ENCODE measurements around the gene CDC20B. TPM values are rescaled to one million over a fixed set of nuclear protein-coding genes. Genes with fewer than 3 reads are reported as not detected.
A peak's percentile ranks its signal among the peaks of the same experiment; 100 is the strongest.

The CDC20B gene
- total RNA-seq, 1 donor from 2014 or later = not detected

- DNase-seq (ENCODE audit: low read depth) = no peak
- no peak overlapping the region for H3K4me3 ChIP-seq (ENCODE audit: low read depth, low read length)
- no peak for TF ChIP-seq CTCF (conservative IDR thresholded peaks at IDR 0.05; ENCODE audit: low read depth, low read length)
Observed at GRCh38 chr5:55162666-55163065, 10.3 kb downstream of the CDC20B start.

- peak overlapping the region; percentile 69 for H3K4me3 ChIP-seq (ENCODE audit: low read depth, low read length)
- peak; percentile 59 for DNase-seq (ENCODE audit: low read depth)
- no peak for TF ChIP-seq CTCF (conservative IDR thresholded peaks at IDR 0.05; ENCODE audit: low read depth, low read length)
Observed at GRCh38 chr5:55160493-55161209, 12.3 kb downstream of the CDC20B start.

GRCh38 chr5:55159763-55160492 lies 13.0 kb downstream of the CDC20B start, which contains the start of gene GPX8:
Gene GPX8 (plus strand): TSS chr5:55160171. CDS start chr5:55160193, 22 bp downstream.
- H3K4me3 ChIP-seq (ENCODE audit: low read depth, low read length) = peak within 1 kb of the TSS; percentile 69
- DNase-seq (ENCODE audit: low read depth) = peak; percentile 78
- peak; percentile 67 for TF ChIP-seq CTCF (conservative IDR thresholded peaks at IDR 0.05; ENCODE audit: low read depth, low read length)

GRCh38 chr5:55154873-55155272 lies 18.1 kb downstream of the CDC20B start:
- TF ChIP-seq CTCF (conservative IDR thresholded peaks at IDR 0.05; ENCODE audit: low read depth, low read length) = no peak
- H3K4me3 ChIP-seq (ENCODE audit: low read depth, low read length) = no peak overlapping the region
- DNase-seq (ENCODE audit: low read depth) = no peak

- no peak for DNase-seq (ENCODE audit: low read depth)
- TF ChIP-seq CTCF (conservative IDR thresholded peaks at IDR 0.05; ENCODE audit: low read depth, low read length) = no peak
- no peak overlapping the region for H3K4me3 ChIP-seq (ENCODE audit: low read depth, low read length)
Observed at GRCh38 chr5:55151923-55152842, 20.8 kb downstream of the CDC20B start.

- no peak for DNase-seq (ENCODE audit: low read depth)
- TF ChIP-seq CTCF (conservative IDR thresholded peaks at IDR 0.05; ENCODE audit: low read depth, low read length) = no peak
- H3K4me3 ChIP-seq (ENCODE audit: low read depth, low read length) = no peak overlapping the region
Observed at GRCh38 chr5:55149308-55149795, 23.6 kb downstream of the CDC20B start.
